GM18511 (cell line): Measurements from ENCODE around the gene PKHD1.
"Not testable (repeated sequence)": the region's sequence is repeated elsewhere in the genome, so short reads cannot be mapped to it uniquely, and the experiment has no call there.

Experiments
- ATAC-seq: cut with Tn5 transposase; IDR thresholded peaks from one replicate; pipeline ENCODE4 v1.9.1; 2021; ENCODE audit warnings: mild to moderate bottlenecking, moderate library complexity; ENCODE audit not compliant: unreplicated experiment

The PKHD1 gene

GRCh38 chr6:51995214-51995755, 92.1 kb downstream of the PKHD1 start:
- ATAC-seq, result no peak

GRCh38 chr6:51992876-51993275, 94.5 kb downstream of the PKHD1 start:
- ATAC-seq, result no peak

- ATAC-seq, result no peak
Observed at GRCh38 chr6:51989789-51990188, 97.6 kb downstream of the PKHD1 start.

- ATAC-seq, result no peak
Observed at GRCh38 chr6:51986864-51987263, 100.5 kb downstream of the PKHD1 start.

GRCh38 chr6:51983564-51983963, 103.8 kb downstream of the PKHD1 start:
- no peak for ATAC-seq

GRCh38 chr6:51982695-51983094, 104.7 kb downstream of the PKHD1 start:
- ATAC-seq, result not testable (repeated sequence)

- ATAC-seq, result no peak
Observed at GRCh38 chr6:51976374-51976773, 111.0 kb downstream of the PKHD1 start.

GRCh38 chr6:51972659-51973058, 114.8 kb downstream of the PKHD1 start:
- no peak for ATAC-seq

- no peak for ATAC-seq
Observed at GRCh38 chr6:51968265-51968664, 119.1 kb downstream of the PKHD1 start.

GRCh38 chr6:51965222-51965801, 122.1 kb downstream of the PKHD1 start:
- ATAC-seq, result no peak

- ATAC-seq, result no peak
Observed at GRCh38 chr6:51963980-51964379, 123.4 kb downstream of the PKHD1 start.

GRCh38 chr6:51962354-51962753, 125.1 kb downstream of the PKHD1 start:
- no peak for ATAC-seq

- ATAC-seq, result no peak
Observed at GRCh38 chr6:51960419-51960818, 127.0 kb downstream of the PKHD1 start.

- ATAC-seq, result peak; percentile 83
Observed at GRCh38 chr6:51959744-51960383, 127.5 kb downstream of the PKHD1 start.

- no peak for ATAC-seq
Observed at GRCh38 chr6:51954681-51955080, 132.7 kb downstream of the PKHD1 start.

GRCh38 chr6:51953246-51953645, 134.2 kb downstream of the PKHD1 start:
- ATAC-seq, result no peak

GRCh38 chr6:51951924-51952323, 135.5 kb downstream of the PKHD1 start:
- no peak for ATAC-seq

GRCh38 chr6:51949526-51949925, 137.9 kb downstream of the PKHD1 start:
- ATAC-seq, result no peak

GRCh38 chr6:51939695-51940094, 147.7 kb downstream of the PKHD1 start:
- not testable (repeated sequence) for ATAC-seq

GRCh38 chr6:51936531-51937290, 150.7 kb downstream of the PKHD1 start:
- ATAC-seq, result no peak

- ATAC-seq, result peak; percentile 53
Observed at GRCh38 chr6:51934098-51934497, 153.3 kb downstream of the PKHD1 start.

- ATAC-seq, result no peak
Observed at GRCh38 chr6:51932956-51933355, 154.5 kb downstream of the PKHD1 start.
